Mesenchymal stem cell (in vitro differentiated cells and primary cell): ENCODE results near the gene ITGB1.
A peak's percentile ranks its signal among the peaks of the same experiment; 100 is the strongest.

ENCODE experiments used
- DNase-seq: peaks from one replicate; pipeline ENCODE4 v3.0.0-alpha.2; 2013
- H2AFZ ChIP-seq: one replicate; pipeline ENCODE4 v1.6.1; 2013; ENCODE audit warnings: low read depth, mild to moderate bottlenecking, control low read depth, inconsistent platforms, low read length, moderate library complexity
- H2AK5ac ChIP-seq: 2 replicates; pipeline ENCODE4 v1.6.1; 2013; ENCODE audit warnings: low read length, moderate library complexity, mild to moderate bottlenecking, inconsistent platforms; ENCODE audit not compliant: severe bottlenecking
- H2BK120ac ChIP-seq: one replicate; pipeline ENCODE4 v1.6.1; 2013; ENCODE audit warnings: low read depth, mild to moderate bottlenecking, inconsistent platforms, low read length, moderate library complexity
- H2BK12ac ChIP-seq, 2 experiments: one replicate each; pipeline ENCODE4 v1.6.1; 2013; ENCODE audit warnings: inconsistent platforms in 2 of 2, low read length in 2 of 2, mild to moderate bottlenecking in 2 of 2, moderate library complexity in 2 of 2, control low read depth in 1 of 2
- H2BK15ac ChIP-seq: one replicate; pipeline ENCODE4 v1.6.1; 2013; ENCODE audit warnings: mild to moderate bottlenecking, low read depth, inconsistent platforms; ENCODE audit not compliant: poor library complexity, severe bottlenecking
- H2BK5ac ChIP-seq: 2 replicates; pipeline ENCODE4 v1.6.1; 2013; ENCODE audit warnings: low read depth, mild to moderate bottlenecking, low read length, control low read depth, inconsistent platforms; ENCODE audit not compliant: poor library complexity, severe bottlenecking
- H3K14ac ChIP-seq, 2 experiments: one replicate each; pipeline ENCODE4 v1.6.1; 2013; ENCODE audit warnings: inconsistent platforms in 2 of 2, low read length in 2 of 2, control low read depth in 1 of 2, mild to moderate bottlenecking in 1 of 2, moderate library complexity in 1 of 2
- H3K18ac ChIP-seq, 2 experiments: one replicate each; pipeline ENCODE4 v1.6.1; 2013; ENCODE audit warnings: inconsistent platforms in 2 of 2, low read length in 2 of 2, control low read depth in 1 of 2, low read depth in 1 of 2, mild to moderate bottlenecking in 1 of 2
- H3K23ac ChIP-seq, 2 experiments: one replicate each; pipeline ENCODE4 v1.6.1; 2013; ENCODE audit warnings: inconsistent platforms in 2 of 2, low read length in 2 of 2, mild to moderate bottlenecking in 2 of 2, moderate library complexity in 2 of 2, control low read depth in 1 of 2
- H3K27ac ChIP-seq: 2 replicates; pipeline ENCODE4 v1.5.1; 2013; ENCODE audit warnings: mild to moderate bottlenecking, moderate library complexity, low read length, control low read depth, inconsistent platforms; ENCODE audit not compliant: poor library complexity, severe bottlenecking
- H3K27me3 ChIP-seq, 2 experiments: 2 replicates each; pipeline versions ENCODE4 v1.6.1 to v1.7.0; 2013; ENCODE audit warnings: low read length in 2 of 2, mild to moderate bottlenecking in 2 of 2, moderate library complexity in 2 of 2, control low read depth in 1 of 2, inconsistent platforms in 1 of 2; ENCODE audit not compliant: control insufficient read depth in 1 of 2, insufficient read depth in 1 of 2
- H3K36me3 ChIP-seq, 2 experiments: 2 replicates each; pipeline versions ENCODE4 v1.6.1 to v1.7.0; 2013; ENCODE audit warnings: low read length in 2 of 2, control low read depth in 1 of 2, inconsistent platforms in 1 of 2, low read depth in 1 of 2, mild to moderate bottlenecking in 1 of 2; ENCODE audit not compliant: insufficient read depth in 2 of 2, control insufficient read depth in 1 of 2
- H3K4ac ChIP-seq, 2 experiments: one replicate each; pipeline ENCODE4 v1.6.1; 2013; ENCODE audit warnings: inconsistent platforms in 2 of 2, low read length in 2 of 2, mild to moderate bottlenecking in 2 of 2, moderate library complexity in 2 of 2, control low read depth in 1 of 2, low read depth in 1 of 2
- H3K4me1 ChIP-seq: 2 replicates; pipeline ENCODE4 v1.6.1; 2013; ENCODE audit warnings: low read depth, low read length, control low read depth; ENCODE audit not compliant: control insufficient read depth, insufficient read depth
- H3K4me2 ChIP-seq: 2 replicates; pipeline ENCODE4 v1.6.1; 2013; ENCODE audit warnings: low read length, mild to moderate bottlenecking, inconsistent platforms; ENCODE audit not compliant: poor library complexity, severe bottlenecking
- H3K4me3 ChIP-seq, 2 experiments: 2 replicates each; pipeline versions ENCODE4 v1.5.1 to v1.7.0; 2013; ENCODE audit warnings: low read length in 2 of 2, mild to moderate bottlenecking in 2 of 2, control low read depth in 1 of 2, low read depth in 1 of 2; ENCODE audit not compliant: insufficient read depth in 1 of 2
- H3K79me1 ChIP-seq: replicated peaks from 2 replicates; pipeline ENCODE4 v1.6.1; 2013; ENCODE audit warnings: mild to moderate bottlenecking, control low read depth, low read length, inconsistent platforms; ENCODE audit not compliant: poor library complexity, severe bottlenecking
- H3K9ac ChIP-seq: 2 replicates; pipeline ENCODE4 v1.7.0; 2013; ENCODE audit warnings: mild to moderate bottlenecking, low read length, moderate library complexity
- H3K9me3 ChIP-seq: 2 replicates; pipeline ENCODE4 v1.7.0; 2013; ENCODE audit warnings: mild to moderate bottlenecking, low read length; ENCODE audit not compliant: control insufficient read depth
- H4K8ac ChIP-seq: one replicate; pipeline ENCODE4 v1.6.1; 2013; ENCODE audit warnings: inconsistent platforms, mild to moderate bottlenecking, low read length, moderate library complexity
- H4K91ac ChIP-seq: one replicate; pipeline ENCODE4 v1.6.1; 2013; ENCODE audit warnings: mild to moderate bottlenecking, low read length, inconsistent platforms
- WGBS: methylation state at CpG from one replicate; pipeline ENCODE4 v1.1.7; 2013; ENCODE audit warnings: mixed read lengths; 5-methylcytosine and 5-hydroxymethylcytosine counted together

The ITGB1 gene

DNA sequence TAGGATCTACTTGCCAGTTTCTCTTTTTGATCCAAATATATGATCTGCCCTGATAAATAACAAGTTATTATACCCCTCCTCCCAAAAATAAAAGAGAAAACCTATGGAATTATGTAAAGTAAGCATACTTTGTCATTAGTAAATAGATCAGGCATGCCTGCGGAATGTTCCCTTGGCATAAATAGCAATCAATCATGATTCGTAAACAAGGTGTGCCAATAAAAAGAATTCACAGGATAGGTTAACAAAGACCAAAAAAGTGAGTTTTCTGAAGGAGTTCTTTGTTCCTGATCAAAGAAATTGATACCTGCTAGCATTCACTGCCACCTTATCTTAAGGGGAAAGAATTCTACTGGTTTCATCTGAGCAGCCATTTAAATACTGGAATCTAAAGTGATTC, 11.9 kb downstream of the ITGB1 start:
- Histone ChIP-seq H2AFZ (no peak overlapping the region), H3K9me3 (no peaks in the 10 kb centered on the region), H2BK15ac (no peak overlapping the region), H3K4me1 (peaks cover 14% of the 10 kb centered on the region), H3K4me2 (no peak overlapping the region), H4K91ac (no peak overlapping the region), H3K36me3 (peaks cover 6 to 14% of the 10 kb centered on the region in 2 experiments), H3K27ac (peak overlapping the region; percentile 10), H2AK5ac (no peak overlapping the region), H3K79me1 (no peaks in the 10 kb centered on the region), H3K4me3 (no peak overlapping the region), H3K18ac (no peak overlapping the region), H4K8ac (no peak overlapping the region), H2BK12ac (no peak overlapping the region), H3K9ac (peak overlapping the region; percentile 42), H2BK5ac (no peak overlapping the region), H3K27me3 (no peaks in the 10 kb centered on the region), H3K4ac (no peak overlapping the region), H3K14ac (no peak overlapping the region), H2BK120ac (no peak overlapping the region), H3K23ac (no peak overlapping the region)
- DNase-seq = no peak
- WGBS = 96% methylated on average over 2 of the region's 2 CpGs

DNA sequence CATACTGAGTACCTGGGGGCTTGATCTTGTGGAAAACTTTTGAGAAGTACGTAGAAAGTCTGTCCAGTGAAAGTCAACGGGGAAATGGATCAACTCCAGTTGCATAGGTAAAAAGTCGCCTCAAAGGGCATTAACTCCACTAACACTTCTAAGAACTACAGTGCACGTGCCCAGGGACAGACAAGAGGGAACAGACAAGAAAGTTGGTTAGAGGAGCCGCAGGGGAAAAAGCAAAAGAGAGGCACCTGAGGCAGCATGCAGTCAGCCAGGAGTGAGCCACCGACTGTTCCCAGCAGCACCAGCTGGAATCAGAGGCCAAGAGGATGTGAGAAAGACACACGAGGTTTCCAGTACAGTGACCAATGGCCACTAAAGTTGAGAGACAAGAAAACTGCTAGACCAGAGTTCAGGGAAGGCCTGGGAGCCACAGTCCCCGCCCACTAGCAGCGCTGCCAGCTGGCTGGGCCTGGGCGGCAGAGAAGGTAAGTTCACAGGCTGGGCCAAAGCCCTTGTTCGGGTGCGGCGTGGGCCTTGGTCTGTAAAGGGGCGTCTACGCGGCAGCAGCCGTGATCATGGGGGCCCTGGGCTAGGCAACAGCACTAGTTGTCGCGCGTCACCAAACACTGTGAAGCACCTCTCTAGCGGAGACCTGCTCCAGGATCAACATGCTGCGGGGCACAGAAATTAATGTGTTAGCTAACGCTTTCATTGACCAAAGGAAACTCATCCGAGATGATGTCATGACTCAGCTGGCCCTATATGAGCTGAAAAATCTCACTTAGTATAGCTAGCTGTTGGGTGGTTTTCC, 14.0 kb downstream of the ITGB1 start:
- H3K36me3 ChIP-seq = peaks cover 13 to 26% of the 10 kb centered on the region in 2 experiments
- H2BK15ac ChIP-seq = no peak overlapping the region
- no peaks in the 10 kb centered on the region for H3K79me1 ChIP-seq
- H2BK5ac ChIP-seq = no peak overlapping the region
- no peak overlapping the region for H2BK120ac ChIP-seq
- peaks cover 20% of the 10 kb centered on the region for H3K4me1 ChIP-seq
- no peak overlapping the region for H2BK12ac ChIP-seq
- H3K27me3 ChIP-seq = no peaks in the 10 kb centered on the region
- H3K23ac ChIP-seq = no peak overlapping the region
- peak overlapping the region; percentile 19 for H4K8ac ChIP-seq
- no peak overlapping the region for H2AFZ ChIP-seq
- DNase-seq = no peak
- H3K4me3 ChIP-seq = no peak overlapping the region
- H3K4me2 ChIP-seq = no peak overlapping the region
- H3K9ac ChIP-seq = no peak overlapping the region
- H2AK5ac ChIP-seq = no peak overlapping the region
- H3K14ac ChIP-seq = no peak overlapping the region
- H3K9me3 ChIP-seq = no peaks in the 10 kb centered on the region
- WGBS = 89% methylated on average over 24 of the region's 24 CpGs
- H3K4ac ChIP-seq = no peak overlapping the region
- no peak overlapping the region for H3K18ac ChIP-seq
- peak overlapping the region; percentile 21 for H3K27ac ChIP-seq
- no peak overlapping the region for H4K91ac ChIP-seq

DNA sequence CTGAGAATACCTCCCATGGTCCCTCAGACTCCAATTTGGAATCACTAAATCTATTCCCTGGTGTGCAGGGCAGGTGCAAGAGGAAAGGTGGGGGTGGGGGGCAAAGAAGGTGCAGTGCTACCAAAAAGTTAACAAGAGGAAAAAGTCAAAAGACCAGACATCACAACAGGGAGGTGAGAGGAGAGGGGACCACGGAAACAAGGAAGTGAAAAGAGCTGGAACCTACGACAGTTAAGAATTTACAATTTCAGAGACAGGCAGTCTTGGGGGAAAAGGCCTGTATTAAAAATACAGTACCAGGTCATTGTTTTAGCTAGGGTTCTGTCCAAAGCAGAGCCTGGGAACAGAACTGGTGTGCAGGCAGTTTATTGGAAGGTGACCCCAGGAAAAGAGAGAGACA, 14.6 kb downstream of the ITGB1 start:
- no peak overlapping the region for H2BK12ac ChIP-seq
- no peak overlapping the region for H4K91ac ChIP-seq
- H3K4ac ChIP-seq = no peak overlapping the region
- no peak overlapping the region for H3K4me3 ChIP-seq
- no peaks in the 10 kb centered on the region for H3K9me3 ChIP-seq
- no peak overlapping the region for H4K8ac ChIP-seq
- H2BK15ac ChIP-seq = no peak overlapping the region
- no peak overlapping the region for H3K4me2 ChIP-seq
- no peak overlapping the region for H2BK120ac ChIP-seq
- H3K4me1 ChIP-seq = peaks cover 26% of the 10 kb centered on the region
- H3K27ac ChIP-seq = peak overlapping the region; percentile 21
- H3K79me1 ChIP-seq = no peaks in the 10 kb centered on the region
- H3K14ac ChIP-seq = no peak overlapping the region
- DNase-seq = no peak
- no peak overlapping the region for H3K23ac ChIP-seq
- no peaks in the 10 kb centered on the region for H3K27me3 ChIP-seq
- no peak overlapping the region for H3K18ac ChIP-seq
- H2AK5ac ChIP-seq = no peak overlapping the region
- no peak overlapping the region for H2BK5ac ChIP-seq
- WGBS = 89% methylated on average over 2 of the region's 2 CpGs
- H3K36me3 ChIP-seq = peaks cover 16 to 28% of the 10 kb centered on the region in 2 experiments
- H2AFZ ChIP-seq = no peak overlapping the region
- H3K9ac ChIP-seq = no peak overlapping the region

DNA sequence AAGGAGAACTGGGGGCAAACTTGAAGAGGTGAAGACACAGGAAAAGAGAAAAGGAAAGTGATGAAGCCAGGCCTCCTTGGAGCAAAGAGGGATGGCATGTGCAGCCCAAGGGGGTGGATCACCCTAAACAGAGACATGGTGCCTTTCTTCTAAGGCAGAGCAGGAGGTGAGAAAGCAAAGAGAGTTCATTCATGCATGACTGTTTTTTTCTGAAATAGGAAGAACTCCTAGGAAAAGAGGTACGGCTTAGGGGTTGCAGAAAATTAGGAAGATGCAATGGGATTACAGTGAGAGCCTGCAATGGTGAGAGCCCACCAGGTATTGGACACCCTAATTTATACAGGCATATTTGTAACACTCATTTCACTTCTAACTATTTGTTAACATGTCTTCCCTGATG, 15.9 kb downstream of the ITGB1 start:
- H3K4ac ChIP-seq = no peak overlapping the region
- H3K4me2 ChIP-seq = no peak overlapping the region
- no peak overlapping the region for H2BK120ac ChIP-seq
- H3K79me1 ChIP-seq = no peaks in the 10 kb centered on the region
- peaks cover 16 to 26% of the 10 kb centered on the region in 2 experiments for H3K36me3 ChIP-seq
- H4K91ac ChIP-seq = no peak overlapping the region
- DNase-seq = no peak
- H2BK5ac ChIP-seq = no peak overlapping the region
- H2BK12ac ChIP-seq = no peak overlapping the region
- H3K27ac ChIP-seq = peak overlapping the region; percentile 11
- H4K8ac ChIP-seq = no peak overlapping the region
- no peak overlapping the region for H2AK5ac ChIP-seq
- H3K23ac ChIP-seq = no peak overlapping the region
- no peak overlapping the region for H3K4me3 ChIP-seq
- no peak overlapping the region for H2AFZ ChIP-seq
- H3K18ac ChIP-seq = peak overlapping the region in 1 of 2 experiments; percentile 54
- H2BK15ac ChIP-seq = no peak overlapping the region
- H3K9me3 ChIP-seq = no peaks in the 10 kb centered on the region
- 100% methylated on average over 1 of the region's 1 CpG for WGBS
- H3K14ac ChIP-seq = no peak overlapping the region
- H3K4me1 ChIP-seq = peaks cover 30% of the 10 kb centered on the region
- H3K27me3 ChIP-seq = no peaks in the 10 kb centered on the region
- H3K9ac ChIP-seq = no peak overlapping the region
